GDM1 (cell line): ENCODE results near the gene CD163.
"Not testable (repeated sequence)": the region's sequence is repeated elsewhere in the genome, so short reads cannot be mapped to it uniquely, and the experiment has no call there.

Source experiments
- DNase-seq: peaks from one replicate; lab custom pipeline; 2025; lab: John Stamatoyannopoulos, UW

CD163 gene

GRCh38 chr12:7450667-7451066, 52.9 kb downstream of the CD163 start:
- no peak for DNase-seq

GRCh38 chr12:7448099-7448498, 55.5 kb downstream of the CD163 start:
- no peak for DNase-seq

GRCh38 chr12:7444537-7444936, 59.0 kb downstream of the CD163 start:
- no peak for DNase-seq

- no peak for DNase-seq
These were observed 59.5 kb downstream of the CD163 start, which contains the start of gene CD163L1 for GRCh38 chr12:7444076-7444475. CD163L1 (minus strand) TSS chr12:7444153; CDS start chr12:7444127, 26 bp downstream.

- DNase-seq, result no peak
These were observed 62.4 kb downstream of the CD163 start for GRCh38 chr12:7441216-7441615.

GRCh38 chr12:7439579-7440505, 63.7 kb downstream of the CD163 start:
- no peak for DNase-seq

GRCh38 chr12:7438291-7438995, 65.1 kb downstream of the CD163 start:
- not testable (repeated sequence) for DNase-seq

- not testable (repeated sequence) for DNase-seq
These were observed 66.1 kb downstream of the CD163 start for GRCh38 chr12:7437494-7437893.

- no peak for DNase-seq
These were observed 68.9 kb downstream of the CD163 start for GRCh38 chr12:7434670-7435069.

- DNase-seq, result no peak
These were observed 70.2 kb downstream of the CD163 start for GRCh38 chr12:7433276-7433822.

GRCh38 chr12:7431993-7432685, 71.4 kb downstream of the CD163 start:
- no peak for DNase-seq
